ENCODE results near the gene TBC1D4.

The TBC1D4 gene

GRCh38 chr13:75489502-75490263, 7.7 kb upstream of the TBC1D4 start:
- no peak for DNase-seq (ENCODE audit: low spot score)

GRCh38 chr13:75486146-75487062, 4.4 kb upstream of the TBC1D4 start:
- peak; percentile 14 for DNase-seq (ENCODE audit: low spot score)

DNA sequence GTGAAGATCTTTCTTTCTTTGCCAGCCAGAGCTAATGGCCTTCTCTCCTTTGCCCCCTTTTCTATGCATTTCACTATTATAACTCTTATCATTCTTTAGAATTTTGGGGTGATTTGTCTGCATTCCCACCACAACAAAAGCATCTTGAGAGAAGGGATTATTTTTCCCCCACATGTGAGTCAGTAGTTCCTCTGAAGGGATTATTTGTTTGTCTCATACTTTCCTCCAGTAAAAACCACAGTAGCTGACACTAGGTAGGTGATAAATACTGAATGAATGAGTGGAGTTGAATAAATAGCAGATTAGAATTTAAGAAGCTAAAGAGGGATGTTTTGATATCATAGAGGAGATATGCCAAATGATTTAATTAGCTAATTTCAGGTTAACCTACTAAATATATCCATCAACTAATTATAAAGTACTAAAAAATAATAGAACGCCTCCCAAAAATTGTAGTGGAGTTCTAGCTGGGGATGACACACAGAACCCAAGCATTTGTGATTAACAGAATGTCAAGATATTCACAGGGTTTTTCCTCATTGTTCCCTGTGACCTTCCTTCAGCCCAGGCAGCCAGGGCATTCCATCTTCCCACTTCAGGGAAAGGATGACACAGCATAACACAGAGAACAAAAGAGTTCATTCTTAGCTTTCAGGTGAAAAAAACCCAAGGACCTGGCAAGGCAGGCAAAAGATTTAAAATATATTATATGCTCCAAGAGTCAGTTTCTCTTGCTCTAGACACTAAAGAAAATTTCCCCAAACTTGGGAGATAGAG, 3.5 kb upstream of the TBC1D4 start:
- no peak for DNase-seq (ENCODE audit: low spot score)

GRCh38 chr13:75482820-75483079, 781 bp upstream of the TBC1D4 start:
- no peak for DNase-seq (ENCODE audit: low spot score)

GRCh38 chr13:75481176-75482069, 546 bp downstream of the TBC1D4 start:
- DNase-seq (ENCODE audit: low spot score), result peak; percentile 35

DNA sequence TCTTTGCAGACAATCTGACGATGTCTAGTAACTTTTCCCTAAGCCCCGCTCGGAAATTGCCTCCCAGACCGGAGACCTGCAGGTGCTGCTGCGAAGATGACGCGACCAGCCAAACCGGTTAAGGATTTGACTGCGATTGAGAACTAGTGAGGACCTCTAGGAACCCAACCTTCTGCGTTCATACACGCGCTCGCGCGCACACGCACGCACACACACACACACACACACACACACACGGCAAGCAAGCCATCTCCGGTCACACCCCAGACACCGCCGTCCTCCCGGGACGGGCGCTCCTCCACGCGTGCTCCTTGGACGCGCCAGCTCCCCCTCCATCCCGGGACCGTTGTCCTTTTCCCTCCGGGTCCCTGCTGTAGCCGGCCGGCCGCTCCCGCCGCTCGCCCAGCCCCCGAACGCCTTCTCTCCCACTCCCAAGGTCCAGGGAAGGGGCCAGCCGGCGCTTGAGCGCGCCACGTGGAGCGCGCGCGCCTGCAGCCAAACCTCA, 1.2 kb downstream of the TBC1D4 start:
- DNase-seq (ENCODE audit: low spot score), result peak; percentile 58

DNA sequence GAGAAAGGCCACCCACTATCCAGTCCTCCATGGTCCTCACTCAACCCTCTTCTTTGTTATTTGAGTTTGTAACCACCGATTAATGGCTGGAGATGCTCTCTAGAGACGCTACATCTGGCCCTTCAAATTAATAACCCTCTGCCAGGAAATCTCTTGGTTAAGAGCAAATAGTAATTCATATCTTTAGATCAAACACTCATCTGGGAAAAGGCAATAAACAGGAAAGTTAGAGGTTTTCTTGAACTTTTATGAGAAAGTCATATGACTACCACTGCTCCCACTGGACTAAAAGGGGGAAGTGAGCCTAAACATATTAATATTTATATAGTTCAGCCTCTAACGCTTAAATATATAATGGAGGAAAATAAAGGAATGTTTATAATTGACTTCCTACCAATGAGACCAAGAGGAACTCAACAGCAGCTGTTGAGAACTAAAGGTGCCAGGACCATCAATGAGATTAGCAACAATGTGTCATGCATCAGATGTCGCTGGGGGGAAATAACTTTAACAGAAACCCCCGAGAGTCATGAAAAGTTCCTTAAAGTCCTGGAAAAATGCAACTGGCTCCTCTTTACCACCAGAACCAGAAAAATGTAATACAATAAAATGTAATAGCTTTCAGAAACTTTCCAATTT, 2.7 kb downstream of the TBC1D4 start:
- no peak for DNase-seq (ENCODE audit: low spot score)

GRCh38 chr13:75478659-75479058, 3.3 kb downstream of the TBC1D4 start:
- DNase-seq (ENCODE audit: low spot score), result no peak

DNA sequence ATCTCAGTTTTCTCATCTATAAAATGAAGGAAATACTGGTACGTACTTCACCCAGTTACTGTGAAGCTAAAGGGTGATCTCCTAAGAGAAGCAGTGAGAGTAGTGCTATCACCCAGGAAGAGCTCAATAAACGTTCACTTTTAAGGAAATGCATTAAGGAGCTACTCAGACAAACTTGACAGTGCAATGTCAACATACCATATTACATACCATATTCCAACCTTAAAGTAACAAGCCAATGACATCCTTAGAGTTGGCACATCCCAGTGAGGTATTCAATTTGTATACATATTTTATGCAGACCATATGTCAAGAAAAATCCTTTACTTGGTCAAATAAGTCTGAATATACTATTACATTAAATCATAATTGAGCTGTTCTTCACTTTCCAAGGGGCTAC, 7.0 kb downstream of the TBC1D4 start:
- no peak for DNase-seq (ENCODE audit: low spot score)

- DNase-seq (ENCODE audit: low spot score), result no peak
Observed at GRCh38 chr13:75473468-75473867, 8.5 kb downstream of the TBC1D4 start.

GRCh38 chr13:75470676-75471075, 11.3 kb downstream of the TBC1D4 start:
- DNase-seq (ENCODE audit: low spot score), result no peak

DNA sequence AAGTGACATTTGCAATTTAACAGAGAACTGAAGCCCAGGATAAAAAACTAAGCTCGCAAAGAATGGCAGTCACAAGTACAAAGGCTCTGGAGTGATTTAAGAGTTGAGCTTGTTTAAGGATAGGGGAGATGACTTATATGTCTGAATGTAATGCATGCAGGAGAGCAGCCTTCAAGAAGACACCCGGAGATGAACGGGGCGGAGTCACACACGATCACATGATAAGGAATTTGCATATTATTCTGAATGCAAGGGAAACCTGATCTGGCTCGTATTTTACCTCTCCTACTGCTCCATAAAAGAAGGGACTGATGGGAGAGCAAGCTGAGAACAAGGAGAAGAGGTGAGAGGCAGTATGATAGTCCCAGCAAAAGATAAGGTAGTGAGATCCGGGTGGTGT, 12.9 kb downstream of the TBC1D4 start:
- peak; percentile 39 for DNase-seq (ENCODE audit: low spot score)

DNA sequence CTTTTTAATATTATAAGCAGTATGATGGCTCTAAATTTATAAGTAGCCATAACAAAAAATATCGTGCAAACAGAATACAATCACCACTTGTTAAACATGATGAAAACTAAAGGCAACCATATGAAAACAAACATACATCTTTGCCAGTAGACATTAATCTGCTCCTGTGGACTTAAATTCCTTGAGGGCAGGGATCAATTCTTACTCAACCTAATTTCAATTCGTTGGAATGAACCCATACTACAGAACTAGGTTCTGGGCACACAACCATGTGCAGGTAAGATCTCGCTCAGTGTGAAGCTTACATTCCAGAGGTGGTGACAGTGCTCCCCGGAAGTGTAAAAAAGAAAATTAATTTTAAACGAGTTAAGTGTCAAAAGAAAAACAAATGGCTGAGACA, 13.4 kb downstream of the TBC1D4 start:
- no peak for DNase-seq (ENCODE audit: low spot score)

- no peak for DNase-seq (ENCODE audit: low spot score)
Observed at GRCh38 chr13:75468098-75468497, 13.9 kb downstream of the TBC1D4 start.

DNA sequence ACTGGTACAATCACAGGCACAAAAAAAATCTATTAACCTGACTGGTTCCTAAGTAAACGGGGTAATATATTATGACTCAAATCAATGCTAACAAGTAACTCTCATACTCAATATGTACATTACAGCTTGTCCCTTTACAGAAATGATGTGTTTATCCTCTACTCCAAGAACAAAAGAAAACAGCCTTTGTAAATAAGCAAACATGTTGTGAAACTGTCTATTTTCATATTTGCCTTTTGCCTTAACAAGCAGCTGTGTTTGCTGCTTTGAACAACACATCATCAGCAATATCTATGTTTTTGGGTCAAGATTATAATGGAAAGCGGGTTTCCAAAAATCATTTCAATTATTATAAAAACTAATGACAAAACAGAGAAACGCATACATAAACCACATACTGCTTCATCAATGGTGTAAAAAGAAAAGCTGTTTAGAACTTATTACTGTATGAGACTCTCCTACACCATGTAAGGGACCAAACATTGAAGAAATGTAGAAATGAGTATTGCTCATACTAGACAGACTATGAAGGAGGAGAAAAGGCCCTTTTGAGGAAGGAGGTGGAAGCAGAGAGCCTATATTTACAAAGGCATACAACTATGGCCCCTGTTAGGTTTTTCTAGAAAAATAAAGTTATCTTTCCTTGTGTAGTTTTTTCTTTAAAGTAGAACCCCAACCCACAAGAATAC, 14.8 kb downstream of the TBC1D4 start:
- DNase-seq (ENCODE audit: low spot score), result no peak

DNA sequence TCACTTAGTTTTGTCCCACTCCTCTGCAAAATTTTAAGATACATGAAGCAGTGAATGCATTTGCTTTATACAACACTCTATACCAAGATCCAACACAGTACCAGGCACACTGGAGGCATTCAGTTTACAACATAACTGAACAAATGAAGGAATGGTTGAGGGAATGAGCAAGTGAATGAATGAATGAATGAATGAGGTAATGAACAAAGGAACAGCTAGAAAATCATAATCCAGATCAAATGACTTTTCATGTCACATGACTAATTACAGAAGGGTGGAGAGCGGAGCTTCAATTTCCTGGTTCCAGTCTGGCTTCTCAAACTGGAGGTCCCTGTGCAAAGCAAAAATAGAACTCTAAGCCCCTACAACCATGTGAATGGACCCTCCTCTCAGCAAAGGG, 16.7 kb downstream of the TBC1D4 start:
- no peak for DNase-seq (ENCODE audit: low spot score)

- DNase-seq (ENCODE audit: low spot score), result no peak
Observed at GRCh38 chr13:75461314-75461713, 20.7 kb downstream of the TBC1D4 start.

GRCh38 chr13:75460644-75461043, 21.3 kb downstream of the TBC1D4 start:
- DNase-seq (ENCODE audit: low spot score), result no peak

GRCh38 chr13:75458696-75459422, 23.1 kb downstream of the TBC1D4 start:
- DNase-seq (ENCODE audit: low spot score), result peak; percentile 19

DNA sequence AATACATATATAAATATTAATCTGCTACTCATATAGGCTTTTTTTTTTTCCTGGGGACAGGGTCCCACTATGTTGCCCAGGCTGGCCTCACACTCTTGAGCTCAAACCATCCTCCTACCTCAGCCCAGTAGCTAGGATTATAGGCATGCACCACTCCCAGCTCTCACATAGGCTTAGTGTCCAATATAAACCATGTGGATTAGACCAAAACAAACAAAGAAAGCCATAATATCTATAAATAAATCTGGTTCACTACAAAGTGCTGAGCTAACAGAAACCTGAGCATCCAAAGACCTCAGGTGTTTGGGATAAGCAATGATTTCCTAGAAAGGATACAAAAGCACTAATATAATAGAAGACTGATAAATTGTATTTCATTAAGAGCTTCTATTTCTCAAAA, 26.0 kb downstream of the TBC1D4 start:
- no peak for DNase-seq (ENCODE audit: low spot score)

Measured in iPS-NIHi11 (cell line).